T-helper 2 cell (primary cell): ENCODE results near the gene DNM1L.

ENCODE experiments used
- DNase-seq, 5 experiments: peaks; one replicate each; pipeline versions ENCODE4 v3.0.0 to v3.0.0-alpha.2; 2012 to 2022

DNM1L gene

DNA sequence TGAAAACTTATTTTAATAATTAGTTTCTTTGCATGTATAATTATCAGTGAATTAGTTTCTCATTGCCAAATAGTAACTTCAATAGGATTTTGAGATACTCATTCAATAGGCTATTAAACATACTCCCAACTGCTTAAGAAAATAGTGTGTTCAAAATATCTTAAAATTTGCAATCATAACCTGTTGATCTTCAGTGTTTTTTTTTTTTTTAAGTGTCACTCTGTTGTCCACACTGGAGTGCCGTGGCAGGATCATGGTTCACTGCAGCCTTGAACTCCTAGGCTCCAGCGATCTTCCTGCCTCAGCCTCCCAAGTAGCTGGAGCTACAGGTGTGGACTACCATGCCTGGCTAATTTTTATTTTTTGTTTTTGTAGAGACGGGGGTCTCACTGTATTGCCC is 78.1 kb downstream of the DNM1L start:
- no peak for DNase-seq

DNA sequence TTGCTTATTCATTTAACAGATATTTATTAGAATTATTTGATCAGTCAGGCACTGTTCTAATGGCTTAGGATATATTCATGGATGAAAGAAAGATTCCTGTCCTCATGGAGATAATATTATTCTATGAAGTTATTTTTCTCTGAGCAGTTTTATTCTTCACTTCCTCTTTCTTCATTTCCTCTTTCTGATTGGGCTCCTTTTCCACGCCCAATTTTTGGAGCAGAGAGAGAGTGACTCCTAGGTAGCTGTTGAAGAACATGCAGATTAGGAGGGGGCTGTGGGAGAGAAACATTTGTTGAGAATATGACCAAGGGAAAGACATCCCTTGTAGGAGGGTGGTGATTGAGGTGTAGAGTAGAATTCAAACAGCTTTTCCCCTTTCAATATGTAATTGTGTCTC is 82.6 kb downstream of the DNM1L start:
- DNase-seq, result no peak

DNA sequence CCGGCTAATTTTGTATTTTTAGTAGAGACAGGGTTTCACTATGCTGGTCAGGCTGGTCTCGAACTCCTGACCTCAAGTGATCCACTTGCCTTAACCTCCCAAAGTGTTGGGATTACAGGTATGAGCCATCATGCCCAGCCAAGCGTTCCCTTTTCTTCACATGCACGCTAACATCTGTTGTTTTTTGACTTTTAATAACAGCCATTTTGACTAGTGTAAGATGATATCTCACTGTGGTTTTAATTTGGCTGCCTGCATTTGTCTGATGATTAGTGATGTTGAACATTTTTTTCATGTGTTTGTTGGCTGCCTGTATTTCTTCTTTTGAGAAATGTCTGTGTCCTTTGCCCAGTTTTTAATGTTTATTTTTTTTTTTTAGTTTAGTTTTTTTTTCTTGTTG is 86.8 kb downstream of the DNM1L start:
- DNase-seq, result no peak

DNA sequence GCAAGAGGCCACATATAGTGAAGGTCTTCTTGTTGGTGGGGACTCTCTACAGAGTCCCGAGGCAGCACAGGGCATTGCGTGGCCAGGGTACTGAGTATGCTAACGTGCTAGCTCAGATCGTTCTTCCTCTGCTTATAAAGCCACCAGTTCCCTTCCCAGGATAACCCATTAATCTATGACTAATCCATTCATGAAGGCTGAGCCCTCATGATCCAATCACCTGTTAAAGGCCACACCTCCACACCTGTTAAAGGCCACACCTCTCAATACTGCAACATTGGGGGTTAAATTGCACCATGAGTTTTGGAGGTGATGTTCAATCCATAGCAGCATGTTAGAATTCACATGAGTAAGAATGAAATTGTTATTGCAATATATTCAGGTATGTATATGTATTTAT is 89.4 kb downstream of the DNM1L start:
- no peak for DNase-seq

DNA sequence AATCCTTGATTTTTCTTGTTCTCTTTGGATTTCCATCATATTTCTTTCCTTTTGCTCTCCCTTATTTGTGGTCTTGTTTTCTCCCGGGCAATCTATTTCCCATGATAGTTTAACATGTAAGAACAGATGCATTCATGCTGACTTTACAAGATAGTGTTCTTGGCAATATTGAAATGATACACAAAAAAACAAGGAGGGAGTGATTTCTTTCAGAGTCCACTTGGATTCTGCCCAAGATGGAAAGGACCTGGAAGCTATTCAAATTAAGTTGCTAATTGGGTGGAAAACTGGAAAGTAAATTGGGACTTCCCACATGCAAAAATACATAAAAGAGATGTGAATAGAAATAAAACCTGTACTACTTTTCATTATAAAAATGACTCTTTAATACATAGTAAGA is 91.0 kb downstream of the DNM1L start:
- no peak for DNase-seq

DNA sequence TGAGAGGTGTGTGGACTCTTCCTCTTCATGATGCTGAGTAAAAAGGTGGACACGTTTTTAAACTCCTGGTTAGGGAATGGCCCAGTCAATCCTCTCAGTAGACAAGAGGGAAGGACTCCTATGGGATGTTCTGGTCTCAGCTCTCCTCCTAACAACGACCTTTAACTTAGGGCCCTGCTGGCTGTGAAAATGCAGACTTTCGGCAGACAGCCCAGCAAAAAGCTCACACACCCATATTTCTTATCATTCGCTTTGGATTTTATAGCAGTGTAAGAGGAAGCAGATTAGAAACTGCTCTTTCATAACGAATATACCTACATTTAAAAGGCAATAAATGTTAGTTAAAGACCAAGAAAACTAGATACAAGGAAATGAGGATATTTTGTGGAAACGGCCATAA is 94.6 kb downstream of the DNM1L start:
- no peak for DNase-seq

DNA sequence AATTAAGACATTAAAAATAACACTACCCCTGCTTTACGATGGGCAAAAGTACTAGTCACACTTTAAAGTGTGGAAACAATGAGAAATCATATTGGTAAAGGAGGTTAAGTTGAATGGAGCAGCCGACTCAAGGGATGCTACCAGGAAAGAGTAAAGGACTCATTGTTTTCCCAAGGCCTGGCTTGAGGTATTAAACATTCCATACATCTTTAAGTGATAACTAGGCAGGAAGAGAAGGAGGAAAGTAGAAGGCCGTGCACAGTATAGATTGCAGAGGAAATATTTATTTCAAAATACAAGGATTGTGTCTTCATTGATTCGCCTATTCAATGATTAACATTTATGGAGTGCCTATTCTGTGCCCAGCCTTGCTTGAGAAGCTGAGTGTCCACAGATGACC is 97.2 kb downstream of the DNM1L start:
- DNase-seq, result no peak

DNA sequence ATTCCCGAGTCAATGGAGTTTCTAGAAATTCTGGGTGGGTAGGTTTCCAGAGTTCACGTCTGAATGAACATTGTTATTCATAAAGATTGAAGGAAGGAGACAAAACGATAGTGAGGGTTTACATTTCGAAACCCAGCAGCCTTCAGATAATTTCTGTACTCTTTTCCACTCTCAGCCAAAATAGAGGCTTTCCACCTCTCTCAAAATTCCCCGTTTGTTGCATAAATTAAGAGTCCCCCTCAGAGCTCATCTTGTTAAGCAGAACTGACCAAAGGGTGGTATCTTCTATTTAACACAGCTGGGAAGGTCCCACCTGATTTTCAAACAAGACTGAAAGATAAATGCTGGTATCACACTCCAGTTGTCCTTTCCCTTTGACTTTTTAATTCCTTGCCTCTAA is 98.1 kb downstream of the DNM1L start:
- no peak for DNase-seq

DNA sequence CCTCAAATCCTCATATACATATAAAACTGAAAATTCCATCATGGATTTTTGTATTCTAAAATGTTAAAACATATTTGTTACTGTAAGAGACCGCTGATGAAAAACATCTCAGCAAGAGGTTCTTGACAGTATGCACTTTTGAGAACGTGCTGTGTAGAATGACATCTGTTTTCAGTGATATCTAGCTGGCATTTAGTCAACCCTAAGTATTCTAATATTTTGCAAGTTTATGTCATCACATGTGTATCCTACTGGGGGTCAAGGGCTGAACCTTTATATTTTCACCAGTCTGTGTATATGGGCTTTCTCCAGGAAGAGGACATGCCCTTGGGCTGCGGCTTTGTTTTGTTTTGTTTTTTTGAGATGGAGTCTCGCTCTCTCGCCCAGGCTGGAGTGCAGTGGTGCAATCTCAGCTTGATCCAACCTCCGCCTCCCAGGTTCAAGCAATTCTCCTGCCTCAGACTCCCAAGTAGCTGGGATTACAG is 98.6 kb downstream of the DNM1L start:
- DNase-seq, result no peak

DNA sequence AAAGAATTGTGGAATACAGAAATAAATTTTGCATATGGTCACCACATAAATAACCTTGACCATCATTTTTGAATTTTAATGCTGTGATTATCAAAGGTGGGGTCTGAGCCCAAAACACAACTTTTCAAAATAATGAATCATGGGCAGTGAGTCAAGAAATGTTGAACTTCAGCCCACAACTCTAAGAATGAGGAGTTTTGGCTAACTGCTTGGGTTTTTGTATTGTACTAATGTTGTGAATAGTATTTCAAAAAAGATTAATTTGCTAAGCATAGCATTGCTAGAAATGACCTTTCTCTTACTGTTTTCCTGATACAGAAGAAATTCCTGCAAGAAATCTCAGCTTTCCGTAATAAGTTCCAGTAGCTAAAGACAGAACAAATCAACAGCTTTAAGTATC is 101.0 kb downstream of the DNM1L start:
- DNase-seq, result no peak

DNA sequence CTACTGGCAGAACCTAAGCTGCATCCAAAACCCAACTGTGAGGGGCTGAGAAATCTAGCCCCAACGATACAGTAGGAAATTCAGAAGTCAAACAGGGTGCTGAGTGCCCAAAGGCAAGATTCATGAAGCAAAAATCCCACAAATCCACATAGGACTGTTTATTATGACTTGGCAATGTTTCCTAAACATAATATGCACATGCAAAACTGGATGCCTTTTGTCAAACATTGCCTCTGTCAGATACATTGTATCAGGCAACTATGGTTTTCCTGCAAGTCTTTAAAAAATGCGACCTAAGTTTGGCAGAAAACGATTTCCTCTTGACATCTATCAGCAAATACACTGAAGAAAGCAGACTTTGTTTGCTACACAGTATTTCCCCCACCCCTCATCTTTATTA is 103.9 kb downstream of the DNM1L start:
- no peak for DNase-seq

DNA sequence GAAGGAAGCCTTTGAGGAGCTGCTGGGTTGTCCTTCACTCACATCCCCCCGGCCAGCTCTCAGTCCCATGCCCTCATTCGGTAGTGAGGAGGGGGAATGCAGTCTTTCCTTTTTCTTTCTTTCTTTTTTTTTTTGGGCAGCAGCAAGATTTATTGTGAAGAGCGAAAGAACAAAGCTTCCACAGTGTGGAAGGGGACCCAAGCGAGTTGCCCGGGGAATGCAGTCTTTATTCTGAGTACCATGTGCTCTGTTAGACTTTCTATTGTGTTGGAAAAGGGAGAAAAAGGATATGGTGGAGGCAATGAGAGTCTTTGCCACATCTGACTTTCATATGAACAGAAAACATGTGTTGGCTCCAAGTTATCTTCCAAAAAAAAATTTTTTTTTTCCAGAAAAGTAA is 106.5 kb downstream of the DNM1L start:
- DNase-seq, result no peak

DNA sequence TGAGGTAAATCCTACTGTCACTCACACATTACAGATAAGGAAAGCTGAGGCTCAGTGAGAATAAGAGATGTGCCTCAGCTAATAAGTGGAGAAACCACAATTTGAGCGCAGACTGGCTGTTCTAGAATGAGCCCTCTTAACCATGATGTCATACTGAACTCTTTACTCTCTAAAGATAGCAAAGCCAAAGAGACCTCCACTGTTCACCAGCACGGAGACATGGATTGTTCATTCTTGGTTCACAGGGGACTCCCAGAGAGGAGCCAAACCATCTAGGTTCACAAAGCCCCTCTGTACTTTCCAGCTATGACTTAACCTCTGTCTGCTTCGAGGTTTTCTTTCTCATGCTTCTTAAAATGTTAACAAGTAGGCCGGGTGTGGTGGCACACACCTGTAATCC is 109.3 kb downstream of the DNM1L start:
- DNase-seq, result no peak

DNA sequence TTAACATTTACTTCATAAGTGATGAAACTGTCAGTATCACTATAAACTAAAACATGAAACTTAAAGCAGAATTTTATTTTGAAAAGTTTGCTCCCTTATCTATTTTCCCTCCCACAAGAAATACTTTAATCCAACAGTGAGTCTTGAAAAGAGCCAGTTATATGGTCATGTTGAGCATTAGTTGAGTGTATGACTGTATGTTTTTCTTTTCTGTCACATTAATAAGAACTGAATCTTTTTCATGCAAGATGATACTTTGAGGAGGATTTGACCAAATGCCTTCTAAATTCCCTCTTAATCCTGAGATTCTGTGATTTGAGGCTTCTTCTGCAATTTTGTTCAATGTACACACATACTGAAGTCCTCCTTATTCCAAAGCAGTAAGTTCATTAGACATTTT is 110.3 kb downstream of the DNM1L start:
- DNase-seq, result no peak

DNA sequence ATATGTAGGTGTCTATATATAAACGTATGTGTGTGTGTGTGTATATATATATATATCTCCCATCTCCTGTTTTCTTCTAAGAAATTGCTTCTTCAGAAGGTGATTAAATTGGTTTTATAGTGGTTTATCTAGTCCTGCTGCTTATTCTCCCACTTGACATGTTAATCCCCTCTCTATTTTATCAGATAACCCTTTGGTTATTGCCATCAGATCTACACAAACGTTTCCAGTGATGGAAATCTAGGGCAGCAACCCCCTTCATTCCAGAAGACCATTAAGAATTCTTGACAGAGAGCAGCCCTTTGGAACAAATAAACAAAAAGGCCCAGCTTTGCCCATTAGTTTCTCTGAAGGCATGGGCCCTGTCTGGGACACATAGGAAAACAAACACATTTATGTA is 110.8 kb downstream of the DNM1L start:
- no peak for DNase-seq

DNA sequence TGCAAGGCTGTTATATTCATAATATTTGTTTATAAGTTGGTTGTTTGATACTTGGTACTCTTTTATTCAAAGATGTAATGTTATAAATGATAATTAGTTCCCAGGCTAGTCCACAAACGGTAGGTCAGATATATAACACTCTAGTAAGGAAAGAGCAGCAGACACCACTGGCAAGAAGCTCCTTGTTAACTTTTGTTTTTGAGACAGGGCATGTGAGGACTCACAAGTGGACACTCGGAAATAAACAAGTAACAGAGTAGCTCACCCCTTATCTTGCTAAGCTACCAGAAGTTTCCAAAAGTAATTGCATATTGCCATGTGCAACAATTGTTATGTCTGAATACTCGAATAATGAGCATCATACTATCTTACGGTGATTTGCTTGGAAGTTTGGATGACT is 115.2 kb downstream of the DNM1L start:
- DNase-seq, result no peak
